GM23248 (cell line): ENCODE data around the gene RSAD1.

ENCODE experiments used
- EZH2 ChIP-seq: fragments of 200-600 bp; sonication (generic); IDR thresholded peaks from 2 replicates; pipeline ENCODE4 v1.6.1; 2018; ENCODE audit warnings: antibody characterized with exemption, mild to moderate bottlenecking; ENCODE audit not compliant: insufficient read depth, poor library complexity, severe bottlenecking
- EZH2phosphoT487 ChIP-seq: fragments of 200-600 bp; sonication (generic); IDR thresholded peaks from 2 replicates; pipeline ENCODE4 v1.6.1; 2018; ENCODE audit warnings: antibody characterized with exemption, moderate library complexity, mild to moderate bottlenecking, low read depth; ENCODE audit not compliant: insufficient read depth

- TF ChIP-seq EZH2phosphoT487 (no peak), EZH2 (no peak)
Observed at GRCh38 chr17:50534979-50535326, 56.3 kb downstream of the RSAD1 start.
